PC-3 (cell line): ENCODE results near the gene NOM1. TPM values are rescaled to one million over a fixed set of nuclear protein-coding genes. Genes with fewer than 3 reads are reported as not detected.

Source experiments
- ATAC-seq: fragments of 200-7000 bp; cut with Tn5 transposase; 2 replicates; pipeline ENCODE4 v1.9.1; 2020; ENCODE audit warnings: mild to moderate bottlenecking, moderate library complexity
- BruUV-seq: library from RNA; stranded (reverse); fragments of 400-500 nt; replicated peaks from 2 replicates; lab custom pipeline; 2021; lab: Mats Ljungman, UMichigan
- CTCF ChIA-PET: fragments of 300-600 bp; sonication (Branson Sonifier 250); formaldehyde crosslinking; loops from one replicate; lab custom pipeline; 2022; ENCODE audit warnings: antibody characterized with exemption; lab: Charles Lee
- POLR2A ChIA-PET: fragments of 300-600 bp; sonication (Branson Sonifier 250); formaldehyde crosslinking; loops from one replicate; lab custom pipeline; 2022; ENCODE audit warnings: antibody characterized with exemption; ENCODE audit not compliant: unreplicated experiment; lab: Charles Lee
- DNase-seq: peaks from one replicate; pipeline ENCODE4 v3.0.0-alpha.2; 2015
- H2AFZ ChIP-seq: fragments of 300-600 bp; sonication (generic); 2 replicates; pipeline ENCODE4 v1.6.0; 2016; ENCODE audit warnings: antibody characterized with exemption, low read length
- H3F3A ChIP-seq: fragments of 300-600 bp; sonication (generic); one replicate; pipeline ENCODE4 v1.6.0; 2017; ENCODE audit warnings: antibody characterized with exemption, low read length, control low read depth, mild to moderate bottlenecking; ENCODE audit not compliant: unreplicated experiment
- H3K27ac ChIP-seq: fragments of 300-600 bp; sonication (generic); 2 replicates; pipeline ENCODE4 v1.5.1; 2016; ENCODE audit warnings: mild to moderate bottlenecking, low read length
- H3K27me3 ChIP-seq: fragments of 300-600 bp; sonication (generic); 2 replicates; pipeline ENCODE4 v1.6.1; 2016; ENCODE audit warnings: low read length, mixed read lengths
- H3K36me3 ChIP-seq: fragments of 300-600 bp; sonication (generic); 2 replicates; pipeline ENCODE4 v1.6.1; 2016; ENCODE audit warnings: low read depth, mixed run types, low read length, mixed read lengths
- H3K4me1 ChIP-seq: fragments of 300-600 bp; sonication (generic); 2 replicates; pipeline ENCODE4 v1.5.1; 2016; ENCODE audit warnings: low read length; ENCODE audit not compliant: insufficient read depth
- H3K4me2 ChIP-seq: fragments of 300-600 bp; sonication (generic); 2 replicates; pipeline ENCODE4 v1.6.0; 2016; ENCODE audit warnings: low read length
- H3K4me3 ChIP-seq: fragments of 300-600 bp; sonication (generic); 2 replicates; pipeline ENCODE4 v1.5.1; 2016; ENCODE audit warnings: mild to moderate bottlenecking, low read length, mixed read lengths
- H3K79me2 ChIP-seq: fragments of 300-600 bp; sonication (generic); 2 replicates; pipeline ENCODE4 v1.6.1; 2017; ENCODE audit warnings: low read length, mixed read lengths
- H3K9ac ChIP-seq: fragments of 300-600 bp; sonication (generic); 2 replicates; pipeline ENCODE4 v1.6.0; 2016; ENCODE audit warnings: mild to moderate bottlenecking, low read length
- H3K9me2 ChIP-seq: fragments of 300-600 bp; sonication (generic); replicated peaks from 2 replicates; pipeline ENCODE4 v1.6.1; 2016; ENCODE audit warnings: mixed run types, low read length, mixed read lengths
- H3K9me3 ChIP-seq: fragments of 300-600 bp; sonication (generic); 2 replicates; pipeline ENCODE4 v1.6.1; 2016; ENCODE audit warnings: low read length, mixed read lengths
- H4K20me1 ChIP-seq: fragments of 300-600 bp; sonication (generic); 2 replicates; pipeline ENCODE4 v1.6.1; 2016; ENCODE audit warnings: low read length, mixed read lengths
- CTCF ChIP-seq: fragments of 300-600 bp; sonication (generic); conservative IDR thresholded peaks from 2 replicates; pipeline ENCODE4 v1.5.1; 2017; ENCODE audit warnings: antibody characterized with exemption, low read depth, mild to moderate bottlenecking, low read length
- EZH2 ChIP-seq: fragments of 300-600 bp; sonication (generic); IDR thresholded peaks from one replicate; pipeline ENCODE4 v1.6.1; 2017; ENCODE audit warnings: antibody characterized with exemption, mild to moderate bottlenecking, low read length; ENCODE audit not compliant: unreplicated experiment
- EZH2phosphoT487 ChIP-seq: fragments of 300-600 bp; sonication (generic); IDR thresholded peaks from 2 replicates; pipeline ENCODE4 v1.6.1; 2018; ENCODE audit warnings: mild to moderate bottlenecking, antibody characterized with exemption, low read length, borderline replicate concordance
- intact Hi-C: fragments of 100-400 bp; cut with micrococcal nuclease; formaldehyde crosslinking; loops from 2 replicates; pipeline ENCODE4 v1.9.0; 2023
- total RNA-seq: library from RNA; depleted of rRNA; stranded (reverse); fragments of >200 nt; gene quantifications from 2 replicates; pipeline ENCODE4 v1.2.3, GENCODE V29; 2014

NOM1 gene
- total RNA-seq, 1 experiment from 2014 or later = 17.7 TPM

- no peaks in the 10 kb centered on the region for H3F3A ChIP-seq
- H3K4me3 ChIP-seq = no peak overlapping the region
- H3K27ac ChIP-seq = no peak overlapping the region
- BruUV-seq = no TSS peak
- TF ChIP-seq EZH2 = no peak
- no peak for TF ChIP-seq EZH2phosphoT487
- no peak for TF ChIP-seq CTCF
- POLR2A ChIA-PET = no interaction called here
- no peaks in the 10 kb centered on the region for H3K4me1 ChIP-seq
- H3K36me3 ChIP-seq = peaks cover 15% of the 10 kb centered on the region; the same call in 1 of the 2 replicates
- H3K9me2 ChIP-seq = no peaks in the 10 kb centered on the region
- intact Hi-C loops = no loop called here
- no peaks in the 10 kb centered on the region for H4K20me1 ChIP-seq
- no peaks in the 10 kb centered on the region for H3K79me2 ChIP-seq
- no peak overlapping the region for H2AFZ ChIP-seq
- no peak for ATAC-seq
- H3K27me3 ChIP-seq = no peaks in the 10 kb centered on the region
- DNase-seq = no peak
- H3K9ac ChIP-seq = no peak overlapping the region
- no peak overlapping the region for H3K4me2 ChIP-seq
- H3K9me3 ChIP-seq = no peaks in the 10 kb centered on the region
- CTCF ChIA-PET = no interaction called here
Observed at GRCh38 chr7:156975620-156976019, 26.1 kb downstream of the NOM1 start.

GRCh38 chr7:156979007-156979606, 29.6 kb downstream of the NOM1 start:
- H3K9me2 ChIP-seq = no peaks in the 10 kb centered on the region
- no TSS peak for BruUV-seq
- TF ChIP-seq EZH2phosphoT487 (no peak), CTCF (no peak), EZH2 (no peak)
- intact Hi-C loops = no loop called here
- H3K4me3 ChIP-seq = no peak overlapping the region
- no peak for DNase-seq
- no peaks in the 10 kb centered on the region for H3K9me3 ChIP-seq
- no peak overlapping the region for H3K4me2 ChIP-seq
- no peaks in the 10 kb centered on the region for H4K20me1 ChIP-seq
- ATAC-seq = no peak
- H3K4me1 ChIP-seq = no peaks in the 10 kb centered on the region
- POLR2A ChIA-PET = no interaction called here
- no peaks in the 10 kb centered on the region for H3F3A ChIP-seq
- no peak overlapping the region for H3K9ac ChIP-seq
- H3K27me3 ChIP-seq = no peaks in the 10 kb centered on the region
- no peaks in the 10 kb centered on the region for H3K36me3 ChIP-seq
- H3K27ac ChIP-seq = no peak overlapping the region
- no peaks in the 10 kb centered on the region for H3K79me2 ChIP-seq
- no peak overlapping the region for H2AFZ ChIP-seq
- CTCF ChIA-PET = no interaction called here

- Histone ChIP-seq H3K4me1 (no peaks in the 10 kb centered on the region), H3K4me2 (no peak overlapping the region), H3K9ac (no peak overlapping the region), H3K79me2 (no peaks in the 10 kb centered on the region), H3K27ac (no peak overlapping the region), H3K27me3 (no peaks in the 10 kb centered on the region), H3K4me3 (no peak overlapping the region), H4K20me1 (no peaks in the 10 kb centered on the region), H3F3A (no peaks in the 10 kb centered on the region), H2AFZ (no peak overlapping the region), H3K36me3 (no peaks in the 10 kb centered on the region), H3K9me3 (no peaks in the 10 kb centered on the region), H3K9me2 (no peaks in the 10 kb centered on the region)
- ChIA-PET CTCF (no interaction called here), POLR2A (no interaction called here)
- intact Hi-C loops = no loop called here
- DNase-seq = no peak
- ATAC-seq = no peak
- no peak for TF ChIP-seq CTCF
- TF ChIP-seq EZH2phosphoT487 = no peak
- TF ChIP-seq EZH2 = no peak
- no TSS peak for BruUV-seq
Observed at GRCh38 chr7:156979711-156980110, 30.2 kb downstream of the NOM1 start.
